ENCODE data around the gene TEX48. TPM values are rescaled to one million over a fixed set of nuclear protein-coding genes. Genes with fewer than 3 reads are reported as not detected.

The TEX48 gene
- total RNA-seq, result not detected

GRCh38 chr9:114681594-114682332 lies at the start of gene TEX48:
Gene TEX48, minus strand, starts transcription at chr9:114682192. Its CDS starts 10,469 bp downstream, at chr9:114671723.
- intact Hi-C loops (cut with DNase I), result loop anchor here (2.0 to 5.0 kb wide), 3 partner anchors 56 to 333 kb away; no protein-coding TSS in a partner anchor

DNA sequence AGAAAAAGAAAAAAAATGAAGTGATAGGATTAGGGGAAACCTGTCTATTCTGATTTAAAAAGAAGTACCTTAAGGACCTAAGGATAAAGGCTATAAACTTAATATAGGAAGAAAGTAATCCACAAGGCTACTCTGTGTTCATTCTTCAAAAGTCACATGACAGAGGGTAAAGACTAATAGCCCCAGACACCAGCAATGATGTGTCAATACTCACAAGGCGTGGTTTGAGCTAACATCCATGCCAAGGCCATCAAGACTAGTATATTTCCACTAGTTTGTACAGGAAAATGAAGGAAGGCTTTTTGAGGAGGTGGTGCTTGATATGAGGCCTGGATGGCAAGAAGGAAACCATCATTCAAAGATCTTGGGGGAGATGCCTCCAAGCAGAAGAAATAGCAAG lies 49.7 kb upstream of the TEX48 start:
- Histone ChIP-seq H3K9me3 (no peaks in the 10 kb centered on the region), H3K27me3 (no peaks in the 10 kb centered on the region), H3K27ac (no peak overlapping the region), H3K9ac (ENCODE audit: low read depth in 2 of 2, low read length in 2 of 2) (no peak overlapping the region), H3K4me1 (no peaks in the 10 kb centered on the region), H3K4me3 (no peak overlapping the region), H3K36me3 (no peaks in the 10 kb centered on the region)
- no peak for TF ChIP-seq CTCF (IDR thresholded peaks at IDR 0.05)
- intact Hi-C loops (cut with DNase I), result no loop called here
- DNase-seq, result peak; percentile 34

More at GRCh38 chr9:114681594-114682332, at the start of gene TEX48:
- Histone ChIP-seq H3K4me1 (no peaks in the 10 kb centered on the region), H3K36me3 (no peaks in the 10 kb centered on the region), H3K9ac (ENCODE audit: low read depth in 2 of 2, low read length in 2 of 2) (no peak within 1 kb of the TSS), H3K27ac (no peak within 1 kb of the TSS), H3K27me3 (no peaks in the 10 kb centered on the region), H3K9me3 (no peaks in the 10 kb centered on the region), H3K4me3 (no peak within 1 kb of the TSS)
- DNase-seq, result peak; percentile 82
- peak; percentile 59 for TF ChIP-seq CTCF (IDR thresholded peaks at IDR 0.05)

DNA sequence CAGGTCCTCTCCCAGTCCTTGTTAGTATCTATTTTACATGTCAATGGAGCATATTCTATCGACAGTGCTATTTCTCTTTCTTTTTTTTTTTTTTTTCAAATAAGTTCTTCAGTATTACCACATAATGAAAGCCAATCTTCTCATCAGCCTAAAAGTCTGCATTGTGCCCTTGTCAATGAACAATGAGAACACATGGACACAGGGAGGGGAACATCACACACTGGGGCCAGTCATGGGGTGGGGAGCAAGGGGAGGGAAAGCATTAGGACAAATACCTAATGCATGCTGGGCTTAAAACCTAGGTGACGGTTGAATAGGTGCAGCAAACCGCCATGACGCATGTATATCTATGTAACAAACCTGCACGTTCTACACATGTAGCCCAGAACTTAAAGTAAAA lies 47.7 kb upstream of the TEX48 start:
- H3K27me3 ChIP-seq, result no peaks in the 10 kb centered on the region
- no peak for DNase-seq
- H3K9me3 ChIP-seq, result no peaks in the 10 kb centered on the region
- no peak overlapping the region for H3K9ac ChIP-seq (ENCODE audit: low read depth in 2 of 2, low read length in 2 of 2)
- H3K27ac ChIP-seq, result no peak overlapping the region
- no peaks in the 10 kb centered on the region for H3K4me1 ChIP-seq
- no peak overlapping the region for H3K4me3 ChIP-seq
- no peak for TF ChIP-seq CTCF (IDR thresholded peaks at IDR 0.05)
- intact Hi-C loops (cut with DNase I), result no loop called here
- H3K36me3 ChIP-seq, result no peaks in the 10 kb centered on the region

DNA sequence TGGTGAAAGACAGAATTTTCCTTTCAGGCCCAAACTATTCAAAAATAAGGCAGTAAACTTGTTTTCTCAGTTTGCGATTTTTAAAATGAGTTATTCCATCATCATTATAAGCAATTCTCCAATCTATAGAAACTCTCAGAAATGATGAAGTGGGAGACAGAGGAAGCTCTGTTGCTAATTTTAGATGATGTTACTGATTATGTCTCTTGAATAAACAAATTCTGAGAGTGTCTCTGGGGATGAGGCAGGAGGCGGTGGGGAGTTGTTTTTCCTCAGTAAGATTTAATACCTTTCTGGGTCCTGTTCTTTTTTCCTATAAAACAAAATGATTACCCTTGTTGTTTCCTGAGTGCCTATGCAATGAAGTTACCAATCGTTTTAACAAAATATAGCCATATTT lies 43.9 kb upstream of the TEX48 start:
- Histone ChIP-seq H3K4me3 (no peak overlapping the region), H3K27ac (no peak overlapping the region), H3K36me3 (no peaks in the 10 kb centered on the region), H3K9ac (ENCODE audit: low read depth in 2 of 2, low read length in 2 of 2) (no peak overlapping the region), H3K9me3 (no peaks in the 10 kb centered on the region), H3K27me3 (no peaks in the 10 kb centered on the region), H3K4me1 (no peaks in the 10 kb centered on the region)
- DNase-seq, result no peak
- intact Hi-C loops (cut with DNase I), result no loop called here
- TF ChIP-seq CTCF (IDR thresholded peaks at IDR 0.05), result no peak

DNA sequence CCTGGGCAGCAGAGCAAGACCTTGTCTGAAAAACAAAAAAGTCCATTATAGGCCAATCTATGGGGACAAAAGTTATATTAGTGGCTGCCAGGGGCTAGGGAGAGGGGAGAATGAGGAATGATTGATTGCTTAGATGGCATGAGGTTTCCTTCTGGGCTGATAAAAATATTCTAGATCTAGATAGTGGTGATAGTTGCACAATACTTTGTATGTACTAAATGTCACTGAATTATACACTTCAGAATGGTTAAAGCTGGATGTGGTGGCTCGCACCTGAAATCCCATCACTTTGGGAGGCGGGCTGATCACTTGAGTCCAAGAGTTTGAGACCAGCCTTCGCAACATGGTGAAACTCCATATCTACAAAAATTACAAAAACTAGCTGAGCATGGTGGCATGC lies 42.8 kb upstream of the TEX48 start:
- DNase-seq, result no peak
- H3K9ac ChIP-seq (ENCODE audit: low read depth in 2 of 2, low read length in 2 of 2), result no peak overlapping the region
- intact Hi-C loops (cut with DNase I), result no loop called here
- no peaks in the 10 kb centered on the region for H3K9me3 ChIP-seq
- no peaks in the 10 kb centered on the region for H3K27me3 ChIP-seq
- no peak overlapping the region for H3K4me3 ChIP-seq
- TF ChIP-seq CTCF (IDR thresholded peaks at IDR 0.05), result no peak
- no peaks in the 10 kb centered on the region for H3K36me3 ChIP-seq
- H3K4me1 ChIP-seq, result no peaks in the 10 kb centered on the region
- H3K27ac ChIP-seq, result no peak overlapping the region

Data from colonic mucosa (tissue), 4 donors.